Measurements from ENCODE around the gene IL10.

DNA sequence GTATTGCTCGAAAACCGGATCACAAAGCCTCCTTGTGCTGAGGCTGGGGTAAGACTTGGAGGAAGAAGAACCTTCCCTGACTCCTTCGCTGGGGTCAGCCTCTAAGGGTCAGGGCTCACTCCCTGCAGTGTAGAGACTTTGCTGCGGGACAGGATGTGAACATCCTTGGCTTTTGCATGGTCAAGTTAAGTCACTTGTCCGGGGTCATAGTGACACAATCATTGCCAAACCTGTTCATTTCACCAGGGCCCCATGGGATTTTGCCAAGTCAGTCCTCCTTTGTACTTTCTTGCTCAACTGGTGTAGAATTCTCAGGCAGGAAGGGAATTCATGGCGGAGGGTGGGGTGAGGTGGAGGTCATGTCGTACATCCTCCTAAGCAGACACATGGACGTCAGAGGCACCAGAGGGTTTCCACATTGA is 24.7 kb upstream of the IL10 start:
- TF ChIP-seq, protein P1, sequence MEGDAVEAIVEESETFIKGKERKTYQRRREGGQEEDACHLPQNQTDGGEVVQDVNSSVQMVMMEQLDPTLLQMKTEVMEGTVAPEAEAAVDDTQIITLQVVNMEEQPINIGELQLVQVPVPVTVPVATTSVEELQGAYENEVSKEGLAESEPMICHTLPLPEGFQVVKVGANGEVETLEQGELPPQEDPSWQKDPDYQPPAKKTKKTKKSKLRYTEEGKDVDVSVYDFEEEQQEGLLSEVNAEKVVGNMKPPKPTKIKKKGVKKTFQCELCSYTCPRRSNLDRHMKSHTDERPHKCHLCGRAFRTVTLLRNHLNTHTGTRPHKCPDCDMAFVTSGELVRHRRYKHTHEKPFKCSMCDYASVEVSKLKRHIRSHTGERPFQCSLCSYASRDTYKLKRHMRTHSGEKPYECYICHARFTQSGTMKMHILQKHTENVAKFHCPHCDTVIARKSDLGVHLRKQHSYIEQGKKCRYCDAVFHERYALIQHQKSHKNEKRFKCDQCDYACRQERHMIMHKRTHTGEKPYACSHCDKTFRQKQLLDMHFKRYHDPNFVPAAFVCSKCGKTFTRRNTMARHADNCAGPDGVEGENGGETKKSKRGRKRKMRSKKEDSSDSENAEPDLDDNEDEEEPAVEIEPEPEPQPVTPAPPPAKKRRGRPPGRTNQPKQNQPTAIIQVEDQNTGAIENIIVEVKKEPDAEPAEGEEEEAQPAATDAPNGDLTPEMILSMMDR (IDR thresholded peaks at IDR 0.05), result no peak
- no peak for TF ChIP-seq POLR2A (IDR thresholded peaks at IDR 0.05)
- TF ChIP-seq EP300 (IDR thresholded peaks at IDR 0.05), result no peak

Measured in stomach (tissue), 4 donors.